HG03159 (cell line): ENCODE measurements around the gene PTPRU.

Source experiments
- ATAC-seq: cut with Tn5 transposase; IDR thresholded peaks from one replicate; pipeline ENCODE4 v1.9.1; 2021; ENCODE audit warnings: mild to moderate bottlenecking, moderate library complexity; ENCODE audit not compliant: unreplicated experiment

PTPRU gene

DNA sequence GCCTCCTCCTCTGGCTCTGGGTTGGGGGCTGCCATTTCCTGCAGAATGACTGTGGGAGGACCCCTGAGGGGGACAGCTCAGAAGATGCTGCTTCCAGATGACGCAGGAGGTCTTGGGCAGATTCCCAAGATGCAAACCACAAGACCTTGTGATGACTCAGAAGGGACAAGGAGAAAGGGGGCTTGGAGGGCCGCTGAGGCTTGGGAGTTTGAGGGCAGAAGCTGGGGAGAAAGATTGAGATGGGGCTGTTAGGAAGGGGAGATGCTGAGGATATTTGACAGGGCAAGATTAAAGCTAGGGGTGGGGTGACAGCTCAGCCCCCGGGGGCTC is 7.5 kb downstream of the PTPRU start:
- no peak for ATAC-seq

DNA sequence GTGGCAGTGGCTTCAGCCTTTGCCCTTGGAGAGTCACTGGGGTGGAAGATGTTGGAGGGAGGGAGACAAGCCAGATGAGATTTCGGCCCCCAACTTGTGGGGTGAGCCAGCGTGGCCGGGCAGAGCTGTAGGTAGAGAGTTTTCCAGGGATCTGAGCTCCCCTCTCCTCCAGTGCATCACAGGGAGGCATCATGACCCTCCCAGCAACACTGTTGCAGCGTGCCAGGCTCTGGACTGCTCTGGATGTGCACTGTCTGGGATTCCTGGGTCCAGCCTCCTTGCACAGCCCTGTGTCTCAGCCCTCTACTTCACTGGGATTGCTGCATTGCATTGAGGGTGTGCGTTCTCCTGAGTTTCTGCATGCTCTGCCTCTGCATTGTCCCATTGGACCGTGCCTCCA is 8.9 kb downstream of the PTPRU start:
- no peak for ATAC-seq

DNA sequence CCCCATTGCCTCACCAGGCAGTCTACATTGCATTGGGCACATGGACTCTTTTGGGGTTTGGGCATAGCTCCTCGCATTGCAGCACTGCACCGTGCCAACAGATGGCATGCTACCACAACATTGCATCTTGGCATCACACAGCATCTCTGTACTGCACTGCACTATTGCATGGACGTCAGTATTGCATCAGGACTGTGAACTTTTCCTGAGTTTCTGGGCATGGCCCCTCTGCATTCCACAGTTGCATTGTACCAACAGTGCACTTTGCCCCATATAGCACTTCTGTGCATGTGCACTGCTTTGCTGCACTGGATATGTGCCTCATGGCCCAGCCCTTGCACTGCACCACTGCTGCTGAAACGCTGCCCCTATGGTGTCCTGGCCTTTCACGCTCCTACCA is 9.6 kb downstream of the PTPRU start:
- no peak for ATAC-seq

DNA sequence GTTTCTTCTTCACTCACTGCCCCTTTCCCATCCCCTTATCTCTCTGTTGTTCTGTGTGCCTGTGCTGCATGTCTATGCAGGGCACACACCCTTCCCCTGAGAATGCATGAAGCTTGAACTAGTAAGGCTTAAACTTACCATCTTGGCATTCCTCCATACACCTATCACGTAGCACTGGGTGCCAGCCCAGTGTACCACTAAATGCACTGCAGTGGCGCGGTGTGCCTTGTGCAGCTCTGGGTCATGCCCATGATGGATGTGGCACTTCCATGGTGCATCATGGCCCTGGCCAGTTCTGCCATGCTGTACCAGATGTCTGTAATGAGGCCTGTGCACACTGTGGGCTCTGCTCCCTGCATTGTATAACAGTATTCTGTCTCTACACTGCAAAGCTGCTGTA is 10.7 kb downstream of the PTPRU start:
- no peak for ATAC-seq

DNA sequence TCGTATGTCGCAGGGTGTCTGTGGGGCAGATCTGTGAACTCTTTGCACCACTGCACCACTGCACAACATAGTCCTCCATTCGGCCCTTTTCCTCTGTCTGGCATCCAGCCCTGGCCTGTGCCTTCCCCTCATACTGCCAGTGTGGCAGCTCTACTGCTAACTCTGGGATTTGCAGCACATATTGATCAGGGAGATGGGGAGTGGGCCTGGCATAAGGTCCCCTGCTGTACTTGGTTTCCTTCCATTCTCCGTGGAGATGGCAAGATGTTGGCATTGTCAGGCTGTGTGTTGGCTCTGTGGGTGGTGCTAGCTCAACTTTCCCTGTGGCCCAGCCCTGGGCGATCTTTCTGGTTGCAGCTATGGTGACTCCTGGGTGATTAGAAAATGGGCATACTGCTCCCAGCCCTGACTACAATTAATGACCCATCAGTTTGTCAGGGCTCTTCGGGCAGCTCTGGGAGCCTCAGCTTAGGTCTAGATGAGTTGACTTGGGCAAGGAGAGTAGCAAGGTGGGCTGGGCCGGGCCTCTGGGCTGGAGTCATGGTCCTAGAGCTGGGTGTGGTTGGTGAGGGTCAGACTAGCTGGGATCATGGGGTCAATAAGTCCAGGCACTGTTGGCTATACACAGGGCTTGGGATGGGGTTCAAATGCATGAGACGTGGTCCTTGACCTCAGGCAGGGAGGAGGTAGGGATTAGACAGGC is 11.4 kb downstream of the PTPRU start:
- ATAC-seq = no peak

DNA sequence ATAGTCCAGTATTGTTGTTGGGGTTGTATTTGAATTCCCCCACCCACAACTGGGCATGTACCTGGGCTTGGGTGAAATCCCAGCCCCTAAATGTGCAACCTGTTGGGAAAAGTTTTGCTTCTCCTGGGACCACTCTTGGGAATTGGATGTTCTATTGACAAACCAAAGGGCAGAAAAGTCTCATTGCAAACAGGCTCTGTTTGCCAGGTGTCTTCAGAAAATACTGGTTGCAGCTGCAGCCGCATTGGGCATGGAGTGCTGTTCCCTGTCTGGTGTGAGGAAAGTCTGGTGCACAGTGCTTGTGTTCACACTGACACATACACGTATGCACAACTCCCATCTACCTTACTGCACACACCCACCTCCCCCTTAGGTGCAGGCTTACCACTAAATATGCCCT is 12.1 kb downstream of the PTPRU start:
- no peak for ATAC-seq

DNA sequence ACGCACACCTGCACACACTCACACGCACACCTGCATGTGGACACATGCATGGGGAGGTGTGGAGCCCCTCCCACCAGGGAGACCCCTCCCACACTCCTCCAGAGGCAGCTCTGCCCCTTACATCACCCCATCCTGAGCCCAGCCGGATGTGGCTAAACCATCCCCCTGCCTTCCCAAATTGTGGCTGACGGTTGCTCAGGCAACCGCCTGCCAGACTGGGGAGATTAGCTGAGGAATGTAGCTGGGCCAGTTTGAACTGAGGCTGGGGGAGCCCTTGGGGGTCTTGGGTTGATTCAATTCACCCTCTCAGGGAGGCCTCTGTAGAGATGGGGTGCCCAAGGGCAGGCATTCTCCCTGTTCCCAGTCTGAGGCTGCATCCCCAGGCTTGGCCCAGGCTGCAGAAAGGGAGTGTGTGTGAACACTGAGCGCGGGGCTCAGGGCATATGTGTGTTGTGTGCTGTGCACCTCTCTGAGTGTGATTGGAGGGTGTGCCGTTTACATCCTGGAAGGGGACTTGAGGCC is 12.9 kb downstream of the PTPRU start:
- ATAC-seq = no peak

DNA sequence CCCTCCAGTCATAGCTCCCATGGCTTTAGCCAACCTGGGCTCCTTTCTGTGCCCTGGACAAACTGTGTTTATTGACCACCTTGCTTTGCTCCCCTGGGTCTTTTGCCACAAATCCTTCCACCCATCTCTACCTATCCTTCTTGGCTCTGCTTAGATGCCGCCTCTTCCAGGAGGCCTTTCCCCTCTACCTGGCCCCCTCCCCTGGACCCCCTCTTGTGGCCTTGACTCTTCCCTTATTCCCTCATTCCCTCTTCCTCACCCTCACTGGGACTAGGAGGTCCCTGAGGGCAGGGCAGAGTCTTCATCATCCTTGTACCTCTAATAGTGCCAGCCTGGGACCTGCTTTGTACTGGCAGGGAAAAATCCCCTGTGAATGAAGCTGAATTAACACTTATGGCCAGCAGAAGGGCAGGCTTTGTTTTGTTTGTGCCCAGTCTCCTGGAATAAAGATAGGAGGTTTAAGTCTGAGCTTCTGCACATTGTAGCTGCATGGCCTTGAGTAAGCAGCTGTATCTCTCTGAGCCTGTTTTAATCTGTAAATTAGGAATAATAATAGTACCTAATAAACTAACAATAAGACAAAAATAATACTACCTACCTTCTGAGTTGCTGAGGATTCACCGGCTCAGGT is 13.7 kb downstream of the PTPRU start:
- no peak for ATAC-seq

DNA sequence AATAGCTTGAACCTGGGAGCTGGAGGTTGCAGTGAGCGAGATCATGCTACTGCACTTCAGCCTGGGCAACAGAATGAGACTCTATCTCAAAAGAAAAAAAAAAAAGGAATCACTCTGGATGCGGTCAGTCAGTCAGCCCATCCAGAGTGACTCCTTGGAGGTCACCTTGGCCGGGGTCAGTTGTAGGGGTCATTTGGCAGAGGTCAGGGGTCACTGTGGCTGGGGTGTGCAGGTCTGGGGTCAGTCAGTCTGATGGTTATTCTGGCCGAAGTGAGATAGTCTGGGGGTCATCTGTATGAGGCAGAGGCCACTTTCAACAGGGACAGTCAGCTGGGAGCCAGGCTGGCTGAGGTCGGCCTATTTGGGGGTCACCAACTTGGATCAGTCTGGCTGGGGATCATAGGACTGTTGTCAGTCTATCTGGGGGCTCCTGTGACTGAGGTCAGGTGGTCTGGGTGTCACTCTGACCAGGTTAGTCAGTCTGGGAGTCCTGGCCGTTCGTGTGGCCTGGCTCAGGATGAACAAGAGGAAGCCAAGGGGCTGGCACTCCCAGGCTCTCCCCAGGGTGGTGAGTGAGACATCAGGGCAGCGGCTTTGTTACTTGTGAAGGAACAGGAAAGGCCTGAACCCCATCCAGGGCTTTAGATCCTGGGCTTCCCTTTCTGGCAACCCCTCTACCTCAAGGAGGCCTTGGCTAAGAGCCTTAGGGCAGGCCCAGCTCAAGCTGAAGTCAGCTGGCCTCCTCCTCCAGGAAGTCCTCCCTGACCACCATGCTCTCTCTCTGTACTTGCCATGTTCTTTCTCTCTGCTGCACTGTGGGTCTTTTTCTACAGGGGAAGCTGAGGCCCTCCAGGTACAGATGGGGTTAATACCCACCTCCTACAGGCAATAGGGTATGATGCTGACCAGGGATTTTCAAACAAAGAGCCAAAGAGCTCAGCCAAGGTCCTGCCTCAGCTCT is 15.1 kb downstream of the PTPRU start:
- ATAC-seq = no peak

DNA sequence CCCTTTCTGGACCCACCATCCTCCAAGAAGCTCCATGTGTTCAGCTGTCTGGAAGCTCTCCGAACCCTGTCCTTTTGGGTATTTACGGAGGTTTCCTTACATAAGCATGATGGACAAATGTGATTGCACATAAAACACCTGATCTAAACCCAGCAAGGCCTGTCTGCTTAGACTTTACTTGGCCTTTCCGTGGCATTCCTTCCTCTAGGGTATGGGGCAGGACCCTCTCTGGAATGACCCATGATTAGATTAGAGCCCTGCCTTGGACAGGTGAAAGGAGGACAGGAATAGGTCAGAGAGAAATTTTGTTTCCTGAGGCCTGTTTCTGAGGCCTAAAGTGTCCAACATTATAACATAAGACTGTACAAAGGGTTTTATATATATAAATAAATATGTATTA is 16.9 kb downstream of the PTPRU start:
- ATAC-seq = no peak

DNA sequence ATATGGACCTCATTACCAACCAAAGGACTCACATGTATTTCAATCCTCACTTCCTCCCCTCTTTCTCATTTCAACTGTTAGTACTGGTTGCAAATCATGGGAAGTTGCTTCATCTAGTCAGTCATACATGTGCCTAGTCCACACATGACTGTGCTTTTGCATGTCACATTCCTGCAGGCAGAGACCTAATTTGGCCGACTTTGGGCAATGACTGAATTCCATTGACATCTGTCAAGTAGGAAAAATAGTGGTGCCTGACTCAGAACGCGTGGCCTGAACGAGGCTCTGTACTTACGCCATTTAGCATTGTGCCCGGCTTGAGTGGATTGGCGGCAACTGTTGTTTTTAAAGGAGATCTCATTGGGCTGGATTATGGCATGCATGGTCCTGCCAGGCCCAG is 18.0 kb downstream of the PTPRU start:
- no peak for ATAC-seq

DNA sequence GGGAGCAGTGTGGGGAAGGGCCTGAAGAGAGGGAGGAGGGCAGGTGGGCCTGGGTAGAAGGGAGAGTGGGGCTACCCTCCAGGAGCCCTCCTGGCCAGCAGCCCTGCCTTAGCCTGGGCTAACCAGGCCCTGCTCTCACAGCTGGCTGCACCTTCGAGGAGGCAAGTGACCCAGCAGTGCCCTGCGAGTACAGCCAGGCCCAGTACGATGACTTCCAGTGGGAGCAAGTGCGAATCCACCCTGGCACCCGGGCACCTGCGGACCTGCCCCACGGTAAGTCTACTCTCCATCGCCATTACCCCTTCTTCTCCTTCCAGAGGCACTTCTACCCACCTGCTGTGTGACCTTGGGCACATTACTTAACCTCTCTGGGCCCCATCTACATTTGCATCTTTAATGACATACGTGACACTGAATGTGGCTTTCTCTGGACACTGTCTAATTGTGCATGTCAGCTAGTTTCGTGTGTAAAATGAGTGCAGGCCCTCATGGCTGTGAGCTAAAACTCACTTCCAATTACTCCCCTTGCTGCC is 18.9 kb downstream of the PTPRU start:
- ATAC-seq = no peak

DNA sequence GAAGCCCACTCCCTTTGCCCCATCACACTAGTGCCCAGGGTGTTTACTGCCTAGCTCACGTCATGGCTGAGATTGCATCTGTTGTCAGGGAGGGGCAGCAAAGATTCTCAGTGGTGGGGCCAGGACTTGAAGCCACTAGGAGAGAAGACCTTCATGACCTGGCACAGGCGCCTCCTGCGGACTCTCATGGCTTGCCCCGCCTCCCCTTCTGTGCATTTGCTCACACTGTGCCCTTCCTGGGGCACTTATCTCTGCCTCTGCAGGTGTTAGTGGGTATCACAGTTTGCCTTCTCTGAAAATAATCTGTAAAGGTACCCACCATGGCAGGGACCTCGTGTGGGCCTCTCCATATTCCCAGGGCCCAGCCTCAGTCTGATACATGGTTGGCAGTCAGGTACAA is 20.1 kb downstream of the PTPRU start:
- no peak for ATAC-seq

DNA sequence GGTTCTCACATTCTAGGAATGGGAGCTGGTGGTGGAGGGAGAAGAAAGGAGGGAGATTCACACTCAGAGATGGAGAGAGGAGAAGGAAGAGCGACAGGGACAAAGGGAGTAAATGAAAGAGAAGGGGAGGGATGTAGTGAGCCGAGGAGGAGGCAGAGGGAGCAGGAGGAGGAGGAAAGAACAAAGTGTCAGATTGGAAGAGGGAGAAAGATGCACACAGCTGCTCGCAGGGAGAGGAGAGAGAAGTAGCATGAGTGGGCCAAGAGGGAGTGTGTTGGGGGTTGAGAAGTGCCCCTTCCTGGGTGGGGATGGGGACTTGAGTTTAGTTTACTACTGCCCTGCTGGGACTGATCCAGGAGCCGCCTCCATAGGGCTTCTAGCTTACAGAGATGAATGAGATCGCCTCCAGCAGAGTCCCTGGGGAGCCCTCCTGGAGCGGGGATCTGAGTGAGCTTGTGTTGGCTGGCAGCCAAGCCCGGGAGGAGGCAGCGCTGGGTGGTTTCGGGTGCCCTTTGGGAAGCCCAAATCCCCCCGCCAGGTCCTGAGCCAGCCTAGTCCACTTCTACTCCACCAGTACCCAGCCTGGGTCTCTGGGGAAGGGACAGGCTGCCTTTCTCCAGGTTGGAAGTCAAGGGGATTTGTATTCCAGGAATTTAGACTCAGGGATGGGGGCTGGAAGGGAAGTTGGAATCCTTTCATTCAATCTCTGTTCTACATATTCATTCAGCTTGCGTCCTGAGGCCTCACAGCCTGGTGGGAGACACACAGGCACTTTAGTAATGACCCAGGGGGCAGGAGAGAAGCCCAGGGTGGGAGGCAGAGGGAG is 20.9 kb downstream of the PTPRU start:
- no peak for ATAC-seq

DNA sequence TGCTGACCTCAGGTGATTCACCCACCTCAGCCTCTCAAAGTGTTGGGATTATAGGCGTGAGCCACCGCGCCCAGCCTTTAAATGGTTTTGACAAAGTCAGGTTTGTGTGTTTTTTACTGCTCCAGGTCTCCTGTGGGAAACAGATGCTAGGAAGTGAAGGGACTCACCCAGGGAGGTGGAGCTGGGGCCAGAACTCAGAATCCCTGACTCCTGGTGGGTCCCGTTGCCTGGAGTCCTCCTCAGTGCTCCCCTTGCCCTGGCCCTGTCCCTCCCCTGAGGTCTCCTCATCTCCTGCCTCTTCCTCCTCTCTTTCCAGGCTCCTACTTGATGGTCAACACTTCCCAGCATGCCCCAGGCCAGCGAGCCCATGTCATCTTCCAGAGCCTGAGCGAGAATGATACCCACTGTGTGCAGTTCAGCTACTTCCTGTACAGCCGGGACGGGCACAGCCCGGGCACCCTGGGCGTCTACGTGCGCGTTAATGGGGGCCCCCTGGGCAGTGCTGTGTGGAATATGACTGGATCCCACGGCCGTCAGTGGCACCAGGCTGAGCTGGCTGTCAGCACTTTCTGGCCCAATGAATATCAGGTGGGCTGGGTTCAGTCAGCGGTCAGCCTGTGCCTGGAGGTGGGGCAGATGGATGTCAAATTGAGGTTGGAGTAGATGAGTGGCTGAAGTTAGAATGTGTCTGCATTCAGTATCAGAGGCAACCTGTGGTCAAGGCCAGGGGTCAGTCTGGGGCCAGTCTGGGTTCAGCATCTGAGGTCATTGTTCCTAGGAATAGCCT is 22.1 kb downstream of the PTPRU start:
- no peak for ATAC-seq

DNA sequence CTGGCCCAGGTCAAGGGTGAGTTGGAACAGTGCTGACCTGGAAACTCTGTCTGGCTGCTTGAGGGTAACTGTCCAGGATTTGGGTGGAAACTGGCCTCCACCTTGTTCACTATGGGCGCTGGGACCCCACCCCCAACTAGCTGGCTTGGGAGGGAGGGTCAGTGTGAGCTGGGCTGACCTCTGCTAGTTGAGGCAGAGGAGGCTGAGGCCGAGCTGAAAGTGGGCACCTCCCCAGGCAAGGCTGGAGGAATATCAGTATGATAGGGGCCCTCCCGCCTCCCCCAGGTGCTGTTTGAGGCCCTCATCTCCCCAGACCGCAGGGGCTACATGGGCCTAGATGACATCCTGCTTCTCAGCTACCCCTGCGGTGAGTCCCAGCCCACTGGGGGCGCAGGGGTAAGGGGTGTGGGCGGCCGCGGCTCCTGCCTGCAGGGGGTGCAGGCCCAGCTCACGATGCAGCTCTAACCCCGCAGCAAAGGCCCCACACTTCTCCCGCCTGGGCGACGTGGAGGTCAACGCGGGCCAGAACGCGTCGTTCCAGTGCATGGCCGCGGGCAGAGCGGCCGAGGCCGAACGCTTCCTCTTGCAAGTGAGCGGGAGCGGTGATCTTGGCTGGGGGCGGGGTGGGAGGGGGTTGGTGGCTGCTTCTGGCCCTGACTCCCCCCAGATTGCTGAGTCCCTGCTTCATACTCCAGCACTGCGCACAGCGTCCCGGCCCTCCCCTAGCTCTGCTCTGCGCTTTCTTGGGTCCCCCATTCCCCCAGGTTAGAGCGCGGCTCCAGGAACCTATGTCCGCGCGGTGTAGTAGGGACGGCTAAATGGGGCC is 22.9 kb downstream of the PTPRU start:
- no peak for ATAC-seq

DNA sequence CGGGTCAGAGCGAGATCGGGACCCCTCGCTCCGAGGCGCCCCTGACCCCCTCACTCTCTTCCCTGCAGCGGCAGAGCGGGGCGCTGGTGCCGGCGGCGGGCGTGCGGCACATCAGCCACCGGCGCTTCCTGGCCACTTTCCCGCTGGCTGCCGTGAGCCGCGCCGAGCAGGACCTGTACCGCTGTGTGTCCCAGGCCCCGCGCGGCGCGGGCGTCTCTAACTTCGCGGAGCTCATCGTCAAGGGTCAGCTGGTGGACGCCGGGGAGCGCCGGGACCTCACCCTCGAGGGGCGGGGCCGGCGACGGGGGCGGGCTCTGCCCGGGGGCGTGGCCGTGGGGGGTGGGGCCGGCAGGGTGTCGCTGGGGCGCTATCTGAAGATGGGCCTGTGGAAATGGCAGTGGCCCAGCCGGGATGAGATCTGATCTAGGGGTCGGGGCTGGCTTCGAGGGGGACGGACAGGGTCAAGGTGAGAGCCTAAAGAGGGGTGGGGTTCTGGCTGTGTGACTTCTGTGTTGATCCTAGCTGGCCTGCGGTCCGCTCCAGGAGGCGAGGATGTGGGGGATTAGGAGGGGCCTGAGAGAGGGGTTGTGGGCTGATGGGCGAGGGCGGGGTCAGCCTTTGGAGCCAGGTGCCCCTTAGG is 23.6 kb downstream of the PTPRU start:
- ATAC-seq = no peak

DNA sequence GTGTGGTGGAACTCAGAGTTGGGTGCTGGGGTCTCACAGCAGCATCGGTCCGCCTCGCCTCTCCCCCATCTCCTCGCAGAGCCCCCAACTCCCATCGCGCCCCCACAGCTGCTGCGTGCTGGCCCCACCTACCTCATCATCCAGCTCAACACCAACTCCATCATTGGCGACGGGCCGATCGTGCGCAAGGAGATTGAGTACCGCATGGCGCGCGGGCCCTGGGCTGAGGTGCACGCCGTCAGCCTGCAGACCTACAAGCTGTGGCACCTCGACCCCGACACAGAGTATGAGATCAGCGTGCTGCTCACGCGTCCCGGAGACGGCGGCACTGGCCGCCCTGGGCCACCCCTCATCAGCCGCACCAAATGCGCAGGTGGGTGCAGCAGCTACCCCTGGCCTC is 24.2 kb downstream of the PTPRU start:
- ATAC-seq = no peak
